A549 (cell line): Measurements from ENCODE around the gene LRRC40. TPM values are rescaled to one million over a fixed set of nuclear protein-coding genes. Genes with fewer than 3 reads are reported as not detected.

ENCODE experiments used
- ATAC-seq, 2 experiments: fragments of 200-7000 bp in 1 of 2; fragments of >200 bp in 1 of 2; cut with Nextera tagmentation in 1 of 2; cut with Tn5 transposase in 1 of 2; 3 replicates each; pipeline versions ENCODE4 v1.8.0 to v1.9.1; 2018 to 2020; ENCODE audit warnings: mild to moderate bottlenecking in 1 of 2, moderate library complexity in 1 of 2
- CTCF ChIA-PET: fragments of 300-600 bp; sonication (Branson Sonifier 250); formaldehyde crosslinking; extraction: SDS; loops from one replicate; lab custom pipeline; 2021; ENCODE audit warnings: antibody characterized with exemption, inconsistent platforms; lab: Yijun Ruan, JAX
- POLR2A ChIA-PET: fragments of 350-600 bp; formaldehyde crosslinking; extraction: SDS; loops from one replicate; lab custom pipeline; 2021; ENCODE audit warnings: antibody characterized with exemption, inconsistent platforms; lab: Yijun Ruan, JAX
- DNase-seq, 2 experiments: peaks; one replicate each; pipeline versions ENCODE4 v3.0.0 to v3.0.0-alpha.2; 2011 to 2016; ENCODE audit warnings: low read depth in 1 of 2, low spot score in 1 of 2
- FAIRE-seq: peaks from 2 replicates; lab custom pipeline; 2011; peaks lifted over from hg19 to GRCh38; lab: Jason Lieb, UNC
- H3K27ac ChIP-seq, 2 experiments: fragments of >200 bp; sonication (Bioruptor Twin); formaldehyde crosslinking; 3 replicates each; pipeline ENCODE4 v1.5.1; 2016 to 2017
- H3K4me1 ChIP-seq: fragments of >200 bp; sonication (Bioruptor Twin); formaldehyde crosslinking; 3 replicates; pipeline ENCODE4 v1.6.1; 2016
- H3K4me2 ChIP-seq: fragments of >200 bp; sonication (Bioruptor Twin); formaldehyde crosslinking; 3 replicates; pipeline ENCODE4 v1.6.1; 2016
- H3K4me3 ChIP-seq: fragments of >200 bp; sonication (Bioruptor Twin); formaldehyde crosslinking; 3 replicates; pipeline ENCODE4 v1.5.1; 2016
- H3K9me3 ChIP-seq: fragments of >200 bp; sonication (Bioruptor Twin); formaldehyde crosslinking; 3 replicates; pipeline ENCODE4 v1.6.1; 2016
- BCL3 ChIP-seq: fragments of >200 bp; sonication (Bioruptor Twin); formaldehyde crosslinking; IDR thresholded peaks from 3 replicates; pipeline ENCODE4 v1.6.1; 2016
- CBX2 ChIP-seq: fragments of 200-600 bp; sonication (generic); IDR thresholded peaks from 2 replicates; pipeline ENCODE4 v1.6.1; 2016; ENCODE audit warnings: low read depth, mild to moderate bottlenecking, borderline replicate concordance
- ESRRA ChIP-seq: fragments of 150-350 bp; IDR thresholded peaks from 2 replicates; pipeline ENCODE4 v1.6.1; 2014; ENCODE audit warnings: mild to moderate bottlenecking, low read length, borderline replicate concordance
- FOSL2 ChIP-seq, 2 experiments: fragments of 450-650 bp in 1 of 2; fragments of >200 bp in 1 of 2; sonication (Bioruptor Twin) in 1 of 2; formaldehyde crosslinking; IDR thresholded peaks; 2 replicates each; pipeline versions ENCODE4 v1.5.0 to v1.6.1; 2016 to 2020; ENCODE audit warnings: mild to moderate bottlenecking in 1 of 2, moderate library complexity in 1 of 2
- FOXS1 ChIP-seq: fragments of 250-450 bp; sonication (Bioruptor Pico); IDR thresholded peaks from 2 replicates; pipeline ENCODE4 v1.5.0; 2020; ENCODE audit warnings: mild to moderate bottlenecking, moderate library complexity
- HDAC2 ChIP-seq: fragments of 200-600 bp; sonication (generic); IDR thresholded peaks from 2 replicates; pipeline ENCODE4 v1.6.1; 2016
- HEYL ChIP-seq: fragments of 250-450 bp; sonication (Bioruptor Pico); IDR thresholded peaks from 2 replicates; pipeline ENCODE4 v1.8.0; 2021; ENCODE audit warnings: mild to moderate bottlenecking, moderate library complexity
- HOXB5 ChIP-seq: fragments of 250-450 bp; sonication (Bioruptor Pico); IDR thresholded peaks from 2 replicates; pipeline ENCODE4 v1.5.0; 2020; ENCODE audit warnings: mild to moderate bottlenecking, moderate library complexity
- MAFK ChIP-seq: fragments of 450-650 bp; IDR thresholded peaks from 2 replicates; pipeline ENCODE4 v1.6.1; 2014; ENCODE audit not compliant: partially characterized antibody
- NFE2L2 ChIP-seq: fragments of 150-350 bp; conservative IDR thresholded peaks from 2 replicates; pipeline ENCODE4 v1.6.1; 2014; ENCODE audit warnings: low read length
- NPAS2 ChIP-seq: fragments of 250-450 bp; sonication (Bioruptor Pico); IDR thresholded peaks from 2 replicates; pipeline ENCODE4 v1.8.0; 2022; ENCODE audit warnings: mild to moderate bottlenecking, moderate library complexity, borderline replicate concordance
- NR3C1 ChIP-seq: fragments of >200 bp; sonication (Bioruptor Twin); formaldehyde crosslinking; IDR thresholded peaks from 3 replicates; pipeline ENCODE4 v1.6.1; 2017
- POLR2AphosphoS2 ChIP-seq: conservative IDR thresholded peaks from 2 replicates; pipeline ENCODE4 v1.6.1; 2012; ENCODE audit warnings: low read length, improper control_type of control experiment, inconsistent platforms
- RAD21 ChIP-seq, 2 experiments: fragments of >200 bp in 1 of 2; sonication (Bioruptor Twin) in 1 of 2; formaldehyde crosslinking in 1 of 2; IDR thresholded peaks in 1 of 2; conservative IDR thresholded peaks in 1 of 2; 2 replicates in 1 of 2; 3 replicates in 1 of 2; pipeline ENCODE4 v1.6.1; 2012 to 2018; ENCODE audit warnings: inconsistent platforms in 1 of 2
- RARB ChIP-seq: fragments of 250-450 bp; sonication (Bioruptor Pico); IDR thresholded peaks from 2 replicates; pipeline ENCODE4 v1.8.0; 2021; ENCODE audit warnings: mild to moderate bottlenecking, moderate library complexity
- SMC3 ChIP-seq: fragments of >200 bp; sonication (Bioruptor Twin); formaldehyde crosslinking; IDR thresholded peaks from 3 replicates; pipeline ENCODE4 v1.6.1; 2018; ENCODE audit warnings: inconsistent platforms
- SREBF2 ChIP-seq: fragments of 450-650 bp; IDR thresholded peaks from 2 replicates; pipeline ENCODE4 v1.6.1; 2014; ENCODE audit warnings: mild to moderate bottlenecking, moderate library complexity
- TFCP2L1 ChIP-seq: fragments of 250-450 bp; sonication (Bioruptor Pico); IDR thresholded peaks from 2 replicates; pipeline ENCODE4 v1.5.0; 2021; ENCODE audit warnings: mild to moderate bottlenecking
- TP53 ChIP-seq: fragments of 250-450 bp; sonication (Bioruptor Pico); IDR thresholded peaks from 2 replicates; pipeline ENCODE4 v1.5.0; 2021; ENCODE audit warnings: mild to moderate bottlenecking, moderate library complexity
- USF2 ChIP-seq: fragments of 450-650 bp; IDR thresholded peaks from 2 replicates; pipeline ENCODE4 v1.6.1; 2014; ENCODE audit warnings: antibody characterized with exemption
- ZFP36 ChIP-seq: fragments of 450-650 bp; IDR thresholded peaks from 2 replicates; pipeline ENCODE4 v1.6.1; 2014; ENCODE audit warnings: borderline replicate concordance; ENCODE audit not compliant: partially characterized antibody
- ZNF302 ChIP-seq: fragments of 250-450 bp; sonication (Bioruptor Pico); IDR thresholded peaks from 2 replicates; pipeline ENCODE4 v1.9.0; 2021; ENCODE audit warnings: inconsistent platforms, mild to moderate bottlenecking, moderate library complexity
- WGBS: methylation state at CpG from one replicate; pipeline ENCODE4 v1.1.6; 2017; ENCODE audit errors: missing lambda C conversion rate; 5-methylcytosine and 5-hydroxymethylcytosine counted together
- polyA plus RNA-seq, 4 experiments: library from polyadenylated mRNA; depleted of rRNA in 3 of 4; stranded (reverse); fragments of >200 nt; fragmentation: RNase III in 1 of 4; extraction: RNeasy Plus Mini Kit Qiagen cat#74134 plus additional on column Dnase treatment in 1 of 4; gene quantifications; 2 replicates in 3 of 4; 3 replicates in 1 of 4; pipeline ENCODE4 v1.2.3, GENCODE V29; 2011 to 2017
- TF ChIP-seq, protein P1 (sequence below): fragments of >200 bp; sonication (Bioruptor Twin); formaldehyde crosslinking; IDR thresholded peaks from 3 replicates; pipeline ENCODE4 v1.5.1; 2016
- TF ChIP-seq, protein P2 (sequence below): fragments of 250-450 bp; sonication (Bioruptor Pico); IDR thresholded peaks from 2 replicates; pipeline ENCODE4 v1.5.0; 2021; ENCODE audit warnings: mild to moderate bottlenecking, moderate library complexity, borderline replicate concordance

The LRRC40 gene
- polyA plus RNA-seq, 2 of the 4 experiments (the other 2 are of a cell fraction), result 10.6 to 25.3 TPM

GRCh38 chr1:70168283-70168682 is 37.1 kb downstream of the LRRC40 start:
- H3K4me2 ChIP-seq, result no peak overlapping the region
- FAIRE-seq (no peak), DNase-seq (no peak), ATAC-seq (no peak)
- CTCF ChIA-PET, result no interaction called here
- H3K9me3 ChIP-seq, result no peaks in the 10 kb centered on the region
- POLR2A ChIA-PET, result no interaction called here
- TF ChIP-seq NPAS2 (CRISPR knock-in tag) (no peak), TFCP2L1 (CRISPR knock-in tag) (no peak), FOXS1 (no peak), RAD21 (conservative IDR thresholded peaks at IDR 0.05 in 1 of 2, IDR thresholded peaks at IDR 0.05 in 1 of 2) (no peak), CBX2 (no peak), NFE2L2 (no peak), HOXB5 (CRISPR knock-in tag) (no peak), RARB (CRISPR knock-in tag) (no peak)
- TF ChIP-seq, protein P1, sequence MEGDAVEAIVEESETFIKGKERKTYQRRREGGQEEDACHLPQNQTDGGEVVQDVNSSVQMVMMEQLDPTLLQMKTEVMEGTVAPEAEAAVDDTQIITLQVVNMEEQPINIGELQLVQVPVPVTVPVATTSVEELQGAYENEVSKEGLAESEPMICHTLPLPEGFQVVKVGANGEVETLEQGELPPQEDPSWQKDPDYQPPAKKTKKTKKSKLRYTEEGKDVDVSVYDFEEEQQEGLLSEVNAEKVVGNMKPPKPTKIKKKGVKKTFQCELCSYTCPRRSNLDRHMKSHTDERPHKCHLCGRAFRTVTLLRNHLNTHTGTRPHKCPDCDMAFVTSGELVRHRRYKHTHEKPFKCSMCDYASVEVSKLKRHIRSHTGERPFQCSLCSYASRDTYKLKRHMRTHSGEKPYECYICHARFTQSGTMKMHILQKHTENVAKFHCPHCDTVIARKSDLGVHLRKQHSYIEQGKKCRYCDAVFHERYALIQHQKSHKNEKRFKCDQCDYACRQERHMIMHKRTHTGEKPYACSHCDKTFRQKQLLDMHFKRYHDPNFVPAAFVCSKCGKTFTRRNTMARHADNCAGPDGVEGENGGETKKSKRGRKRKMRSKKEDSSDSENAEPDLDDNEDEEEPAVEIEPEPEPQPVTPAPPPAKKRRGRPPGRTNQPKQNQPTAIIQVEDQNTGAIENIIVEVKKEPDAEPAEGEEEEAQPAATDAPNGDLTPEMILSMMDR, result no peak
- no peak overlapping the region for H3K27ac ChIP-seq
- no peak overlapping the region for H3K4me3 ChIP-seq
- no peaks in the 10 kb centered on the region for H3K4me1 ChIP-seq

DNA sequence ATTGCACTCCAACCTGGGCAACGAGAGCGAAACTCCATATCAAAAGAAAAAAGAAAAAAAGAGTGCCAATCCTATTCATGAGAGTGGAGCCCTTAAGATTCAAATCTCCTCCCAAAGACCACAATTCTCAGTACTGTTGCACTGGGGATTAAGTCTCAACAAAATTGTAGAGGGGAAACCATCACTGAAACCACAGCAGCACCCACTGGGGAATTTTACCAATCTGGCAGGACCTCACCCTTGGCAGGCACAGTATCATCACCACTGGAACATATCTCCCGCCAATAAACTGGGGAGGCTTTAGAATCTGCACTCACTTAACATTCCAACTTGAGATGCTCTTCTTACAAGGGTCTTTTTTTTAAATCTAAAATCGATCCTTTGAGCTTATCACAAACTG is 41.0 kb downstream of the LRRC40 start:
- CTCF ChIA-PET, result interaction anchor here (0.6 to 1.2 kb wide), 2 partner anchors 32 to 33 kb away, joined by 3 read pairs; no protein-coding TSS in a partner anchor
- no peak overlapping the region for H3K27ac ChIP-seq
- no peak overlapping the region for H3K4me3 ChIP-seq
- ATAC-seq (no peak), DNase-seq (no peak), FAIRE-seq (no peak)
- H3K4me1 ChIP-seq, result no peaks in the 10 kb centered on the region
- 92% methylated on average over 4 of the region's 4 CpGs for WGBS
- POLR2A ChIA-PET, result no interaction called here
- H3K9me3 ChIP-seq, result no peaks in the 10 kb centered on the region
- TF ChIP-seq HEYL (CRISPR knock-in tag) (no peak), ZNF302 (CRISPR knock-in tag) (no peak)
- TF ChIP-seq, protein P2, sequence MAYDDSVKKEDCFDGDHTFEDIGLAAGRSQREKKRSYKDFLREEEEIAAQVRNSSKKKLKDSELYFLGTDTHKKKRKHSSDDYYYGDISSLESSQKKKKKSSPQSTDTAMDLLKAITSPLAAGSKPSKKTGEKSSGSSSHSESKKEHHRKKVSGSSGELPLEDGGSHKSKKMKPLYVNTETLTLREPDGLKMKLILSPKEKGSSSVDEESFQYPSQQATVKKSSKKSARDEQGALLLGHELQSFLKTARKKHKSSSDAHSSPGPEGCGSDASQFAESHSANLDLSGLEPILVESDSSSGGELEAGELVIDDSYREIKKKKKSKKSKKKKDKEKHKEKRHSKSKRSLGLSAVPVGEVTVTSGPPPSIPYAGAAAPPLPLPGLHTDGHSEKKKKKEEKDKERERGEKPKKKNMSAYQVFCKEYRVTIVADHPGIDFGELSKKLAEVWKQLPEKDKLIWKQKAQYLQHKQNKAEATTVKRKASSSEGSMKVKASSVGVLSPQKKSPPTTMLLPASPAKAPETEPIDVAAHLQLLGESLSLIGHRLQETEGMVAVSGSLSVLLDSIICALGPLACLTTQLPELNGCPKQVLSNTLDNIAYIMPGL (CRISPR knock-in tag), result no peak
- H3K4me2 ChIP-seq, result no peak overlapping the region

GRCh38 chr1:70156529-70157120 is 48.8 kb downstream of the LRRC40 start:
- peak overlapping the region; percentile 44; the same call in 2 of the 3 replicates for H3K4me2 ChIP-seq
- peaks cover 10% of the 10 kb centered on the region for H3K4me1 ChIP-seq
- CTCF ChIA-PET, result no interaction called here
- TF ChIP-seq FOSL2 (IDR thresholded peaks at IDR 0.05), result no peak
- TF ChIP-seq FOSL2 (CRISPR knock-in tag; IDR thresholded peaks at IDR 0.05), result peak; percentile 30; the same call in 1 of the 2 replicates
- no peak for TF ChIP-seq TP53
- TF ChIP-seq MAFK, result peak; percentile 31
- TF ChIP-seq, all 56 proteins: peak for 2
- POLR2A ChIA-PET, result no interaction called here
- ATAC-seq (peak; percentile 73 to 89), DNase-seq (peak in 1 of 2 experiments; percentile 30), FAIRE-seq (no peak)
- no peaks in the 10 kb centered on the region for H3K9me3 ChIP-seq
- WGBS, result 82% methylated on average over 5 of the region's 5 CpGs
- H3K27ac ChIP-seq, result no peak overlapping the region
- no peak overlapping the region for H3K4me3 ChIP-seq

DNA sequence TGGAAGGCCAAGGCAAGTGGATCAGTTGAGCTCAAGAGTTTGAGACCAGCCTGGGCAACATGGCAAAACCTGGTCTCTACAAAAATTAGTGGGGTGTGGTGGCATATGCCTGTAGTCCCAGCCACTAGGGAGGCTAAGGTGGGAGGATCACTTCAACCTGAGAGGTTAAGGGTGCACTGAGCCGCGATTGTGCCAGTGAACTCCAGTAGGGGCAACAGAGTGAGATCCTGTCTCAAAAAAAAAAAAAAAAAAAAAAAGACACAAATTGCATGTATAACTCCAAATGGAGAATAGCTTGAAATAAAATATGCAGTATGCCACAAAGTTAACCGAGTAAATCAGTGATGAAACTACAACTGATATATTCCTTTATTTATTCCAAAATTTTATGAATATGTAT is 51.6 kb downstream of the LRRC40 start:
- POLR2A ChIA-PET, result no interaction called here
- 82% methylated on average over 3 of the region's 3 CpGs for WGBS
- H3K9me3 ChIP-seq, result no peaks in the 10 kb centered on the region
- no peak for TF ChIP-seq NR3C1
- TF ChIP-seq ZFP36, result no peak
- TF ChIP-seq SREBF2, result no peak
- TF ChIP-seq RARB (CRISPR knock-in tag), result no peak
- no peak for TF ChIP-seq BCL3
- TF ChIP-seq ESRRA, result no peak
- no peak for TF ChIP-seq HDAC2
- no peak for TF ChIP-seq USF2
- no peak for TF ChIP-seq POLR2AphosphoS2
- no peak for TF ChIP-seq SMC3
- no peak for ATAC-seq
- CTCF ChIA-PET, result interaction anchor here (0.6 to 0.8 kb wide), 3 partner anchors 53 to 926 kb away, joined by 3 read pairs; no protein-coding TSS in a partner anchor
- H3K4me3 ChIP-seq, result no peak overlapping the region
- H3K27ac ChIP-seq, result no peak overlapping the region
- H3K4me1 ChIP-seq, result peaks cover 10% of the 10 kb centered on the region
- FAIRE-seq, result no peak
- no peak overlapping the region for H3K4me2 ChIP-seq
- DNase-seq, result no peak
